Measurements from ENCODE around the gene ABCA13.

GRCh38 chr7:48280100-48280499, 108.8 kb downstream of the ABCA13 start:
- TF ChIP-seq POLR2A (IDR thresholded peaks at IDR 0.05) (no peak), CTCF (IDR thresholded peaks at IDR 0.05) (no peak)

Measured in right lobe of liver (tissue), 4 donors.